Right atrium auricular region (tissue), 2 donors: Measurements from ENCODE around the gene BCAR3. TPM values are rescaled to one million over a fixed set of nuclear protein-coding genes. Genes with fewer than 3 reads are reported as not detected.

Experiments used
- DNase-seq: peaks from one replicate; pipeline ENCODE4 v3.0.0-alpha.2; 2019; ENCODE audit warnings: low spot score
- H3K27ac ChIP-seq, 2 donors: fragments of 200-600 bp; sonication (generic); 1 replicate in 1 of 2; 2 replicates in 1 of 2; pipeline ENCODE4 v1.5.1; 2016 to 2019
- H3K27me3 ChIP-seq, 2 donors: fragments of 200-600 bp; sonication (generic); one replicate each; pipeline versions ENCODE4 v1.5.1 to v1.6.0; 2017 to 2019
- H3K36me3 ChIP-seq: fragments of 200-600 bp; sonication (generic); one replicate; pipeline ENCODE4 v1.5.1; 2016
- H3K4me1 ChIP-seq, 2 donors: fragments of 200-600 bp; sonication (generic); one replicate each; pipeline versions ENCODE4 v1.5.1 to v1.6.0; 2017 to 2019
- H3K4me3 ChIP-seq, 2 donors: fragments of 200-600 bp; sonication (generic); 1 replicate in 1 of 2; 2 replicates in 1 of 2; pipeline ENCODE4 v1.5.1; 2017 to 2019; ENCODE audit warnings: mild to moderate bottlenecking in 1 of 2, moderate library complexity in 1 of 2
- H3K9me3 ChIP-seq, 2 donors: fragments of 200-600 bp; sonication (generic); one replicate each; pipeline ENCODE4 v1.5.1; 2019
- CTCF ChIP-seq, 2 donors: fragments of 200-600 bp; sonication (generic); IDR thresholded peaks; one replicate each; pipeline ENCODE4 v1.5.1; 2019; ENCODE audit warnings: antibody characterized with exemption in 2 of 2
- total RNA-seq, 2 donors: library from RNA; depleted of rRNA; stranded (reverse); fragments of >200 nt; gene quantifications; one replicate each; pipeline ENCODE4 v1.1.0, GENCODE V29; 2016

The BCAR3 gene
- total RNA-seq, 2 donors from 2014 or later, result 12.7 to 19.3 TPM

GRCh38 chr1:93636712-93637111 is 44.9 kb downstream of the BCAR3 start:
- Histone ChIP-seq H3K27ac (no peak overlapping the region), H3K4me3 (no peak overlapping the region), H3K36me3 (no peaks in the 10 kb centered on the region), H3K9me3 (no peaks in the 10 kb centered on the region), H3K27me3 (no peaks in the 10 kb centered on the region), H3K4me1 (peaks cover 0 to 12% of the 10 kb centered on the region in 2 donors)
- peak; percentile 9 for DNase-seq
- no peak for TF ChIP-seq CTCF (IDR thresholded peaks at IDR 0.05)

GRCh38 chr1:93635614-93636543 is 45.8 kb downstream of the BCAR3 start:
- Histone ChIP-seq H3K27me3 (no peaks in the 10 kb centered on the region), H3K36me3 (no peaks in the 10 kb centered on the region), H3K4me3 (no peak overlapping the region), H3K9me3 (no peaks in the 10 kb centered on the region), H3K27ac (peak overlapping the region in 1 of 2 donors; percentile 12), H3K4me1 (peaks cover 0 to 12% of the 10 kb centered on the region in 2 donors)
- no peak for TF ChIP-seq CTCF (IDR thresholded peaks at IDR 0.05)
- peak; percentile 58 for DNase-seq

GRCh38 chr1:93633313-93633712 is 48.3 kb downstream of the BCAR3 start:
- no peak for TF ChIP-seq CTCF (IDR thresholded peaks at IDR 0.05)
- no peaks in the 10 kb centered on the region for H3K36me3 ChIP-seq

GRCh38 chr1:93631626-93632365 is 49.8 kb downstream of the BCAR3 start:
- H3K36me3 ChIP-seq, result no peaks in the 10 kb centered on the region
- H3K27me3 ChIP-seq, result no peaks in the 10 kb centered on the region
- H3K4me1 ChIP-seq, result peaks cover 0 to 19% of the 10 kb centered on the region in 2 donors
- H3K9me3 ChIP-seq, result no peaks in the 10 kb centered on the region
- no peak overlapping the region for H3K4me3 ChIP-seq
- no peak overlapping the region for H3K27ac ChIP-seq
- peak in 1 of 2 donors; percentile 50 for TF ChIP-seq CTCF (IDR thresholded peaks at IDR 0.05)
- no peak for DNase-seq

More at GRCh38 chr1:93633313-93633712, 48.3 kb downstream of the BCAR3 start:
- Histone ChIP-seq H3K4me3 (no peak overlapping the region), H3K9me3 (no peaks in the 10 kb centered on the region), H3K4me1 (peaks cover 0 to 20% of the 10 kb centered on the region in 2 donors), H3K27me3 (no peaks in the 10 kb centered on the region), H3K27ac (no peak overlapping the region)
- DNase-seq, result no peak

GRCh38 chr1:93630168-93630567 is 51.5 kb downstream of the BCAR3 start:
- H3K4me1 ChIP-seq, result peaks cover 0 to 24% of the 10 kb centered on the region in 2 donors
- DNase-seq, result no peak
- H3K9me3 ChIP-seq, result no peaks in the 10 kb centered on the region
- H3K27me3 ChIP-seq, result no peaks in the 10 kb centered on the region
- H3K36me3 ChIP-seq, result no peaks in the 10 kb centered on the region
- TF ChIP-seq CTCF (IDR thresholded peaks at IDR 0.05), result no peak
- H3K4me3 ChIP-seq, result no peak overlapping the region
- H3K27ac ChIP-seq, result no peak overlapping the region
